Mucosa of stomach (tissue), 1 donor: ENCODE data around the gene SLC6A3.
"Not testable (repeated sequence)": the region's sequence is repeated elsewhere in the genome, so short reads cannot be mapped to it uniquely, and the experiment has no call there.

ENCODE experiments used
- H3K27me3 ChIP-seq: one replicate; pipeline ENCODE4 v1.7.0; 2013; ENCODE audit warnings: mild to moderate bottlenecking, low read length; ENCODE audit not compliant: control insufficient read depth, insufficient read depth
- H3K36me3 ChIP-seq: one replicate; pipeline ENCODE4 v1.7.0; 2013; ENCODE audit warnings: low read length; ENCODE audit not compliant: control insufficient read depth, insufficient read depth
- H3K4me1 ChIP-seq: one replicate; pipeline ENCODE4 v1.7.0; 2013; ENCODE audit warnings: mild to moderate bottlenecking, low read length; ENCODE audit not compliant: control insufficient read depth, insufficient read depth
- H3K4me3 ChIP-seq: one replicate; pipeline ENCODE4 v1.7.0; 2013; ENCODE audit warnings: low read length
- H3K9ac ChIP-seq: one replicate; pipeline ENCODE4 v1.7.0; 2013; ENCODE audit warnings: mild to moderate bottlenecking, low read length, moderate library complexity
- H3K9me3 ChIP-seq: one replicate; pipeline ENCODE4 v1.7.0; 2013; ENCODE audit warnings: mild to moderate bottlenecking, low read length, moderate library complexity; ENCODE audit not compliant: control insufficient read depth
- donor health status: Pancreatic carcinoma.

The SLC6A3 gene

DNA sequence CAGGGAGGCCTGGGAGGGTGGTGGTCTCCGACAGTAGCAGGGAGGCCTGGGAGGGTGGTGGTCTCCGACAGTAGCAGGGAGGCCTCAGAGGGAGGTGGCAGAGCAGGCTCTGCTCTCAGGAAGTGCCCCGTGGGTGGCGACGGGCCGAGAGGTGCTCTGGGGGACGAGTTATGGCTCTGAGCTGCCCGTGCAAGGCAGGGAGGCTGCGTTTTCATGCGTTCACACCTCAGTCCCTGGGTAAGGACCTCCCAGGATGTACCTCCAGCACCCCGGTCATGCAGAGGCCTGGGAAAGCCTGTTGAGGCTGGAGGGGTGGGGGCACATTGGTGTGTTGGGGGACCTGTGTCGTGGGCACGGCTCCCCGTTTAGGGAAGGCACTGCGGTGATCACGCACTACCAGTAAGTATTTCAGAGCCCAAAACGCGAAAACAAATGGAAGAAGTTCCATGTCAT is 63.0 kb downstream of the SLC6A3 start:
- Histone ChIP-seq H3K4me3 (no peak overlapping the region), H3K36me3 (no peaks in the 10 kb centered on the region), H3K4me1 (peaks cover 6% of the 10 kb centered on the region), H3K9ac (no peak overlapping the region), H3K9me3 (no peaks in the 10 kb centered on the region), H3K27me3 (peaks cover 16% of the 10 kb centered on the region)

DNA sequence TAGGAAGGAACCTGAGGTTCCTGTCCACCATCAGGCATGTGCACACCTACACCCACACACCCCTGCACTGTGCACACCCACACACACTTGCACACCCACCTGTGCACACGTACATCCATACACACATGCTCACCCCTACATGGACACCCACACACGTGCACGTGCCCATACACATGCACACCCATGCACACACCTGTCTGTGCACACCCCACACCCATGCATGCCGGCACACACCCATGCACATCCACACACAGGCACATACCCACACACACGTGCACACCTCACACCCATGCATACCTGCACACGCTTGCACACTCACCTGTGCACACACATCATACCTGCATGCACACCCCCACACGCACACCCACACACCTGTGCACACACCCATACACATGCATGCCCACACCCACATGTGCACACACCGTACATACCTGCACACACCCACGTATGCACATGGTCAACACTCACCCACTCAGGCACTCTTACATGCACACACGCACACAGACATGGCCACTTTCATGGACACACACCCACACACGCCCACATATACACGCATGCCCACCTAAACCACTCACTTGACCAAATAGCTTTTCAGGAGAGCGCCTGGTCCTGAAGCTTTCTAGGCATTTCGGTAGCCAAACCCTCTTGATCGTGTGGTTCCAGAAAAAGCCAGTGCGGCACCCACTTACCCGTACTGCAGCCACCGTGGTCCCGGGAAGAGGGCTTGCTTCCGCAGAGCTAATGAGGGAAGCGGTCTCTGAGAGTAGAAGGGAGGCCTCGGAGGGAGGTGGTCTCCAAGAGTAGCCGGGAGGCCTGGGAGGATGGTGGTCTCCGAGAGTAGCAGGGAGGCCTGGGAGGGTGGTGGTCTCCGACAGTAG is 63.6 kb downstream of the SLC6A3 start:
- peaks cover 10% of the 10 kb centered on the region for H3K27me3 ChIP-seq
- no peaks in the 10 kb centered on the region for H3K36me3 ChIP-seq
- H3K9ac ChIP-seq = no peak overlapping the region
- no peaks in the 10 kb centered on the region for H3K9me3 ChIP-seq
- peaks cover 6% of the 10 kb centered on the region for H3K4me1 ChIP-seq
- no peak overlapping the region for H3K4me3 ChIP-seq

DNA sequence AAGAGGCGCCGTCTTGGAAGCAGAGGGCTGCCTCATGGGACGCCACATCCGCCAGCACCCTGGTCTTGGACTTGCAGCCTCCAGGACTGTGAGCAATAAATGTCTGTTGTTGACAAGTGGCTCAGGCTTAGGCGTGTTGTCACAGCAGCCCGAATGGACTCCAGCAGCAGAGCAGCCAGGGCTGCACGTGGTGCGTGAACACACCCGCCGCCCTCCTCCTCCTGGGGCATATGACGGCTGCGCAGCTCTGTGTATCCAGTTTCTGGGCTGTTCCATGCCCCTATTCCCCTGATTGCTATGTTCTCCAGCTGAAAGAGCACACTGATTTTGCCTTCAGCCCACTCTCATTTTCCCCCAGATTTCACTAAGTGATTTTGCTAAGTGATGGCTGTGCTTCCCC is 64.3 kb downstream of the SLC6A3 start:
- Histone ChIP-seq H3K36me3 (no peaks in the 10 kb centered on the region), H3K9ac (no peak overlapping the region), H3K9me3 (no peaks in the 10 kb centered on the region), H3K27me3 (peaks cover 7% of the 10 kb centered on the region), H3K4me1 (peaks cover 6% of the 10 kb centered on the region), H3K4me3 (no peak overlapping the region)

DNA sequence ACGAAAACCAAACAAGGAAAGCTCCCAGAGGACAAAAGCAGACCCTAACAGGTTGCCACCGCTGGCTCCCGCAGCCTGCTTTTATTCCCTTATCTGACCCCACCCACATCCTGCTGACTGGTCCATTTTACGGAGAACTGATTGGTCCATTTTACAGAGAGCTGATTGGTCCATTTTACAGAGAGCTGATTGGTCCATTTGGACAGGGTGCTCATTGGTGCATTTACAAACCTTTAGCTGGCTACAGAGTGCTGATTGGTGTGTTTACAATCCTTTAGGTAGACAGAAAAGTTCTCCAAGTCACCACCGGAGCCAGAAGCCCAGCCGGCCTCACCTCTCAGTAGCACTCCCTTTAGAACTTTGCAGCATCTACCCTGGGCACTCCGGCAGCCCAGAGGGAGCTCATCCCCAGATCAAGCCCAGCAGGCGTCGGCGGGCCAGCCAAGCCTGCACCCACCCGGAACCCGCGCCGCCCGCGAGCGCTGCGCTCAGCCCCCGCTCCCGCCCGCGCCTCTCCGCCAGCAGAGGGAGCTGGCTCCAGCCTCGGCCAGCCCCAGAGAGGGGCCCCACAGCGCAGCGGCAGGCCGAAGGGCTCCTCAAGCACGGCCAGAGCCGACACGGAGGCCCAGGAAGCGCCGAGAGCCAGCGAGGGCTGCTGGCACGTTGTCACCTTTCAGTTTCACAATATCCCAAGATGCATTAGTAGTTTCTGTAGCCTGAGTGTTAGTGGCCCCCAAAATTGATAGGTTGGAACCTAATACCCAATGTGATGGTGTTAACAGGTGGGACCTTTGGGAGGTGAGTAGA is 65.0 kb downstream of the SLC6A3 start:
- no peak overlapping the region for H3K4me3 ChIP-seq

DNA sequence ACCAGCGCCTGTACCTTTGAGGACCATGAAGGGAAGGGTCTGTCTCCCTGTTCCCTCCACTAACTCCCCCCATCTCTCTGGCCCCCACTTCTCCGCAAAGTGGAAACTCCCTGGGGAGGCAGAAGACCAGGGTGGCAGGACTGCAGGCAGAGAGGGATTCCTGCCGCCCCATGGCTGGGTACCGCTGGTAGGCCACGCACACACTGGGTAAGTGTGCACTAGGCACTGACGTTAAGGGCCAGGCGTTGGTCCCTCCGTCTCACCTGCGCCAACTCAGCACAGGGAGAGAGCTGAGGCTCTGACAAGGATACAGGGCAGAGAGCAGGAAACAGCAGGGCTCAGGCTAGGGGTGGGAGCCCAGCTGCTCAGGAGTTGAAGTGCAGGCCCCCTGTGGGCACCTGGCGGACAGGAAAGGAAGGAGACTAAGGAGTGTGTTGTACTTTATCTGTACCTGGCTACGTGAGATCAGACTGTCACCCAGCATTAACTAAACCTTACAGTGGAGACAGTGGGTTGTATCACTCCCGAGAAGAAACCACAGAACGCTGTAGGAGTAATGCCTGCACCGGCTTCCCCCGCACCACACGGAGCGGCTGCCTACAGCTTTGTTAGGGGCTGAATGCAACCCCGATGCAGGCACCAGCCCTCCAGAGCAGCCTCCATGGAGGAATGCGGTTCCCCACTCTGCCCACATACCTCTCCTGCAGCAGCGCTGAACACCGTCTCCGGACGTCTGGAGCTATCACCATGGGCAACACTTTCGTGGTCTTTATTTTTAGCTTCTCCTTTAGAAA is 66.2 kb downstream of the SLC6A3 start:
- no peaks in the 10 kb centered on the region for H3K36me3 ChIP-seq
- peaks cover 14% of the 10 kb centered on the region for H3K27me3 ChIP-seq
- no peaks in the 10 kb centered on the region for H3K9me3 ChIP-seq
- H3K9ac ChIP-seq = no peak overlapping the region
- H3K4me1 ChIP-seq = no peaks in the 10 kb centered on the region
- no peak overlapping the region for H3K4me3 ChIP-seq

More for the DNA sequence above, 65.0 kb downstream of the SLC6A3 start:
- H3K36me3 ChIP-seq = no peaks in the 10 kb centered on the region
- H3K4me1 ChIP-seq = peaks cover 2% of the 10 kb centered on the region
- no peak overlapping the region for H3K9ac ChIP-seq
- H3K9me3 ChIP-seq = no peaks in the 10 kb centered on the region
- peaks cover 11% of the 10 kb centered on the region for H3K27me3 ChIP-seq

DNA sequence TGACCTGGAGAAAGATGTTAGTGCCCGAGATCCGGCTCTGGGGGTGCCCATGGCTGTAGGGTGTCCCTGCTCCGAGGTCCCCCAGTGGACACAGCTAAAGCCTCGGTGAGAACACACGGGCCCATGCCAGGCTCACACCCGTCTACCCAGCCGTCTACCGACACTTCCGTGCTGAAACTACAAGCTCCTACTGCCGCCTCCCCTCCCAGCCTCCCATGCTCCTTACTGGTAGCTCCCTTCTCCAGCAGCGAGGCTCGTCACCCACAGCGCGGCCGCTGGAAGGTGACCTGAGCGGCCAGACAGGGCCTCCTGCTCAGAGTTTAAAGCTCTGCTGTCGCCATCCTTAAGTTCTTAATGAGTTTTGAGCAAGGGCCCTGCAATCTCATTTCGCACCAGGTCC is 67.1 kb downstream of the SLC6A3 start:
- no peak overlapping the region for H3K4me3 ChIP-seq
- H3K27me3 ChIP-seq = peaks cover 14% of the 10 kb centered on the region
- H3K36me3 ChIP-seq = no peaks in the 10 kb centered on the region
- no peak overlapping the region for H3K9ac ChIP-seq
- H3K9me3 ChIP-seq = no peaks in the 10 kb centered on the region
- no peaks in the 10 kb centered on the region for H3K4me1 ChIP-seq

DNA sequence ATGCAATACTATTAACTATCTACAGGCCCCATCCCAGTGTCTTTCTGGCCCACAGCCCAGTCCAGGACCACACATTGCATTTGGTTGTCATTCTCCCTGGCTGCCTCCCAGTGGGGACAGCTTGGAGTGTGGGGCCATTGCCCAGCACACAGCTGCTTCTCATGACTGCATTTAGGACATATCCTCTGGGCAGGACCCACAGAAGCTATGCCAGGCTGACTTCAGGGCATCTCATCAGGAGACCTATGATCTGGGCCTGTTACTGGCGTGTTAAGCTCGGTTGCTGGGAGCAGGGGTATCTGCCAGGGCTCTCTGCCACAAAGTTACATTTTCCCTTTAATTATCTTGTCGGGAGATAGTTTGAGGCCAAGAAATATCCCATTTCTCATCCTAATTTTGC is 68.3 kb downstream of the SLC6A3 start:
- Histone ChIP-seq H3K27me3 (peaks cover 14% of the 10 kb centered on the region), H3K9me3 (no peaks in the 10 kb centered on the region), H3K9ac (no peak overlapping the region), H3K4me1 (no peaks in the 10 kb centered on the region), H3K4me3 (no peak overlapping the region), H3K36me3 (no peaks in the 10 kb centered on the region)

DNA sequence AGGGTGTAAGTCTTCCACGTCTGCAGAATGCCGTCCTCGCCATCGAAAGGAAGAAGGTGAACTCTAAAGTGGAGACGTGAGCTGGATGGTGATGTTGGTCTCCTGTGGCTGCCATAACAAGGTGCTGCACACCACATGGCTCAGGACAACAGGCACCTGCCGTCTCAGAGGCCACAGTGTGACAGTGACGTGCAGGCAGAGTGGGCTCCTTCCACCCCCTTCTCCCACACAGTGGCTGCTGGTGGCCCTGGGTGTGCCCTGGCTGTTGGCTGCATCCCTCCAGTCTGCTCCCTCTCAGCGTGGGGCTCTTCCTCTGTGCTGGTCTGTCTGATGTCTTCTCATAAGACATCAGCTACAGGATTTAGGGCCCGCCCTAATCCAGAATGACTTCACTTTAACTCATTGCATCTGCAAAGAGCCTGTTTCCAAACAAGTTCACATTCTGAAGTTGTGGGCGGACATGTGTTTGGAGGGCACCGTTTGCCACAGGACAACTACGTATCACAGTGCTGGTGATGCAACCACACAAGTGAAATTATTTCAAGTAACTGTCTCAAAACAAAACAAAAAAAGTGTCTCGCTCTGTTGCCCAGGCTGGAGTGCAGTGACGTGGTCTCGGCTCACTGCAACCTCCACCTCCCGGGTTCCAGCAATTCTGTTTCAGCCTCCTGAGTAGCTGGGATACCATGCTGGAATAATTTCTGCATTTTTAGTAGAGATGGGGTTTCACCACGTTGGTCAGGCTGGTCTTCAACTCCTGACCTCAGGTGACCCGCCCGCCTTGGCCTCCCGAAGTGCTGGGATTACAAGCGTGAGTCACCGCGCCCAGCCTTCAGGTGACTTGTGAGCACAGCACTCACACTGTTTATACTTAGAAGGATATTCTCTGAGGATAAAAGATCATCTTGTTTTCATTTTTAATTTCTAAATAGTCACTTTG is 69.1 kb downstream of the SLC6A3 start:
- H3K27me3 ChIP-seq = peaks cover 14% of the 10 kb centered on the region
- no peaks in the 10 kb centered on the region for H3K36me3 ChIP-seq
- H3K9ac ChIP-seq = no peak overlapping the region
- H3K4me3 ChIP-seq = no peak overlapping the region
- H3K9me3 ChIP-seq = no peaks in the 10 kb centered on the region
- H3K4me1 ChIP-seq = no peaks in the 10 kb centered on the region

DNA sequence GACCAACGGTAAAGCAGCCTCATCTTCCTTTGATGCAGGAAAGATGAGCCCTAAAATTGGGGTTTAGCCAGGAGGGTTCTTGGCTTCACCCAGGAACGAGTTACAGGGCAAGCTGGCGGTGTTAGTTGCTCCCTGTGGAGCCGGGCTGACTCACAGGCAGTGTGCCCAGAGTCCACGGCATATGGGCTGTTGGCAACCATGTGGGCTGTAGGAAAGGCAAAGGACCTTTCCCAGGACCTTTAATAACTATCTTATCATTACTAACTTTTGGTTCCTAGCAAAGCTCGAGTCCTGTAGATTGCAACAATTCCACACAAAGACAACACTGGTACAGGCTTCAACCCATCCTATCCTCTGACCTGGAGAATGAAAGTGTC is 70.6 kb downstream of the SLC6A3 start:
- no peak overlapping the region for H3K9ac ChIP-seq
- peaks cover 14% of the 10 kb centered on the region for H3K27me3 ChIP-seq
- no peaks in the 10 kb centered on the region for H3K36me3 ChIP-seq
- H3K4me3 ChIP-seq = no peak overlapping the region
- no peaks in the 10 kb centered on the region for H3K9me3 ChIP-seq
- H3K4me1 ChIP-seq = no peaks in the 10 kb centered on the region

DNA sequence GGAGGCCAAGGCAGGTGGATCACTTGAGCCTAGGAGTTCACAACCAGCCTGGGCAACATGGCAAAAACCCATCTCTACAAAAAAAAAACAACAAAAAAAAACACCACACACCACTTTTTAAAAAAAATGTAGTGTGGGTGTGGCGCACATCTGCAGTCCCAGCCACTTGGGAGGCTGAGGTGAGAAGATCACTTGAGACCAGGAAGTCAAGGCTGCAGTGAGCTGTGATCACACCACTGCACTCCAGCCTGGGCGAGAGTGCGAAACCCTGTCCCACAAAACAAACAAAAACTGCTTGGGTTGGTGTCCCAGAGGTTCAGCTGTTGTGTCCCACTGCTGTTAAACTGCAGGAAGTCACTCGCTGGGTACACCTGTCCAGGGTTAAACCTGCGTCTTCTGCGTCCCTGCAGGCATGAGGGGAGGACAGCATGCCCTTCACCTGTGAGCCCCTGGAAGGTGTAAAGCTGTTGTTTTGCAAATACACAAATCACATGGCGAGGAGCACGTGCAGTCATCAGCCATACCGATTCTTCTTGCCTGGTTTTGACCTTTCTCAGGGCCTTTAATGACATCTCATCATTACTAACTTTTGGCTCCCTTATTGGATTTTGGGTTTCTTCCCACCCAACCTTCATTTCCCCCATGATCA is 71.1 kb downstream of the SLC6A3 start:
- peaks cover 13% of the 10 kb centered on the region for H3K27me3 ChIP-seq
- H3K36me3 ChIP-seq = no peaks in the 10 kb centered on the region
- H3K4me3 ChIP-seq = no peak overlapping the region
- H3K4me1 ChIP-seq = no peaks in the 10 kb centered on the region
- no peaks in the 10 kb centered on the region for H3K9me3 ChIP-seq
- no peak overlapping the region for H3K9ac ChIP-seq

DNA sequence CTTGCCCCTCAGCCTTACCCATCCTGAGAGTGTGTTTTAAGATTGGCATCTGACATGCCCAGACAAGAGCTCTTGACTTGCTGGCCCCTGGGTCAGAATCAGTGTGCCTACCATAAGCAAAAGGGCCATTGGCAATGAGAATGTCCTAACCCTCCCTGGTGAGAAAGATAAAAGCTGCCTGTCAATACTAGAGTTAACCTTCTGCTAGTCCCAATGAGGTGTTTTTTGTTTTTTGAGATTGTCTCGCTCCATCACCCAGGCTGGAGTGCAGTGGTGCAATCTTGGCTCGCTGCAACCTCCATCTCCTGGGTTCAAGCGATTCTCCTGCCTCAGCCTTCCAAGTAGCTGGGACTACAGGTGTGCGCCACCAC is 73.3 kb downstream of the SLC6A3 start:
- not testable (repeated sequence) for H3K36me3 ChIP-seq, H3K27me3 ChIP-seq, H3K9me3 ChIP-seq, H3K4me3 ChIP-seq, H3K9ac ChIP-seq, H3K4me1 ChIP-seq
